IPS-NIHi11 (cell line): Measurements from ENCODE around the gene RGS9.
"Not testable (repeated sequence)": the region's sequence is repeated elsewhere in the genome, so short reads cannot be mapped to it uniquely, and the experiment has no call there.

Experiments used
- DNase-seq: peaks from one replicate; pipeline ENCODE4 v3.0.0; 2012; ENCODE audit warnings: mixed read lengths, low spot score

RGS9 gene

DNA sequence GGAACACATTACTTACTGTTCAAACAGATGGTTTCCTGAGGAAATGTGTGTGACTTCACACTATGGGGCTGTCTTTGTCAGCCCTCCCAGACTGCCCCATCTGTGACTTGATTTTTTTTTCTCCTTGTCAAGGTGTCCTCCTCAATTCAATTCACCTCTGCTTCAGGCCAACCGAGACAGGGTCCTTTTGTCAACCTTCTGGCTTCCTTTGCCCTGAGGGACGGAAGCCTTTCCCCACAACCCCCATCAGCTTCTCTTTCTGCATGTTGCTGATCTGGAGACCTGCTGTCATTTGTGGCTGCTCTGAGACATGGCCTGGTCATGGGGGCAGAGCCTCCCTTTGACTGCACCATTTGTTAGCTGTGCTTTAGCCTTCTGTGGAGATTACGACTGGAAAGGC, 21.3 kb upstream of the RGS9 start:
- DNase-seq: no peak

DNA sequence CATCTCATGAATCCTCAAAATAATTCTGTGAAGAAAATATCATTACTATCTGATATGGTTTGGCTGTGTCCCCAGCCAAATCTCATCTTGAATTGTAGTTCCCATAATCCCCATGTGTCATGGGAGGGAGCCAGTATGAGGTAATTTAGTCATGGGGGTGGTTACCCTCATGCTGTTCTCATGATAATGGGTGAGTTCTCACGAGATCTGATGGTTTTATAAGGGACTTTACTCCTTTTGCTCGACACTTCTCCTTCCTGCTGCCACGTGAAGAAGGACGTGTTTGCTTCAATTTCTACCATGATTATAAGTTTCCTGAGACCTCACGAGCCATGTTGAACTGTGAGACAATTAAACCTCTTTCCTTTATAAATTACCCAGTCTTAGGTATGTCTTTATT, 20.7 kb upstream of the RGS9 start:
- not testable (repeated sequence) for DNase-seq

DNA sequence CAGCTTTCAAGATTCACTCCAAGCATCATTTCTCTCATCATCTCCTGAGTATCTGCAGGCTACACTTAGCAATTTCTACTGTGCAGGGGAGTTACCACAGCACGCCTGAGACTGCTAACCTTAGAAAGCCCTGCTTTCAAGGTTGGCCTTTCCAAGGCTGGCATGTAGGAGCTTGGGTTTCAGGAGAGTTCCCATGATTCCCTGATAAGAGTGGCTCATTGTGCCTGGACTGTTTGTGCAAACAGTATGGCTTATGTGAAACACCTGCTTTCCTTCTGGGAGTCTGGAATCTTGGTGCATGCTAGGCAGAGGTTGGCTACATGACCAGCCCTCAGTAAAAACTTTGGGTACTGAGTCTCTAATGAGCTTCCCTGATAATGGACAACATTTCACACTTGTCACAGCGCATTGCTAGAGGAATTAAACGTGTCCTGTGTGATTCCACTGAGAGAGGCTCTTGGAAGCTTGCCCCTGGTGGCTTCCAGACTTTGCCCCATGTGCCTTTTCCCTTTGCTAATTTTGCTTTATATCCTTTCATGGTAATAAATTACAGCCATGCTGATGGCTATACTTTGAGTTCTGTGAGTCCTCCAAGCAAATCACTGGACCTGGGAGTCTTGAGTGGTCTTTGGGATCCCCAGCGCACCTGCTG, 19.7 kb upstream of the RGS9 start:
- no peak for DNase-seq

DNA sequence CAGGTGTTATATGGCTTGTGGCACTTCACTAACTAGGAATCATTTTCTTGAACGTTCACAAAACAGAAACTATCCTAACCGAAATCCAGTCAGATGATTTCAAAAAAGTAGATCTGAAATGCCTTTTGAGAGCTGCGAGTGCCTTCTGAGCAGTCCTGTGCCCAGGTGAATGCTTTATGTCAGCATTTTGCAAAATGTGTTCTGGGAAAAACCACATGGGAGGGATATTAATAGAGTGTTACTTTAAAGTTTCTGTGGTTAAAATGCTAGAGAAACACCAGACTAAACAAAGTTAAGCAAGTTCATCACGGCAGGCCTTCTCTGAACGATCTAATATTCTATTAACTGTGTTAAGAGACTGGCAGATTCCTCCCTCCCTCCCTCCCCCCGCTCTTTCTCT, 15.8 kb upstream of the RGS9 start:
- no peak for DNase-seq

DNA sequence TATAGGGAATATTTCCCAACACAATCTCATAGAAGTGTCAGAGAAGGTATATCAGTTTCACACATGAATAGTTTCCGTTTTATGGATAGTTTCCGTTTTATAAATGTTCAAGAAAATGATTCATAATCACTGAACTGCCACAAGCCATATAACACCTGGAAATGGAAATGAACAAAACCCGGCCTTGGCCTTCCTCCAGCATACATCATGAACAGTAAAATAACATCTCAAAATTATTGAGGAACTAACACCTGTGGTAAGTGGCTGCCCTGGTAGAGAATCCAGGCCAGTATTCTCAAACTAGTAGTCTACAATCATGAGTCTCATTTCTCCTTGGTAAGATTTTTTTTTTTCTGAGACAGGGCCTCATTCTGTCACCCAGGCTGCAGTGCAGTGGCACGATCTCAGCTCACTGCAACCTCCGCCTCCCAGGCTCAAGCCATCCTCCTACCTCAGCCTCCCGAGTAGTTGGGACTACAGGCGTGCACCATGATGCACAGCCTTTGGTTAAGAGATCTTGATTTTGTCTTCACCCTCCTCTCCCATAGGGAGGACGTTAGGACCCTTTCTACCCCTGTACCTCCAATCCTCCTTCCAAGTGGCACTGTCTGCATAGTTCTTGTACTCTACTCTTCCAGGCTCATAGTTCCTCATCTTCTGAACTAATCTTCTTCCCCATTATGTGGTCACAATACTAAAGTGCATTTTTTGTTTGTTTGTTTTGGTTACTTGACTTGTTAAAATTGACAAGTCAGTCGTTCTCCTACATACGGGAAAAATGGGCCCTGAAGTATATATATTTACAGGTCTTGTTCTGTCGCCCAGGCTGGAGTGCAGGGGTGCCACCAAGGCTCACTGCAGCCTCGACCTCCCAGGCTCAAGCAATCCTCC, 15.0 kb upstream of the RGS9 start:
- DNase-seq: no peak

DNA sequence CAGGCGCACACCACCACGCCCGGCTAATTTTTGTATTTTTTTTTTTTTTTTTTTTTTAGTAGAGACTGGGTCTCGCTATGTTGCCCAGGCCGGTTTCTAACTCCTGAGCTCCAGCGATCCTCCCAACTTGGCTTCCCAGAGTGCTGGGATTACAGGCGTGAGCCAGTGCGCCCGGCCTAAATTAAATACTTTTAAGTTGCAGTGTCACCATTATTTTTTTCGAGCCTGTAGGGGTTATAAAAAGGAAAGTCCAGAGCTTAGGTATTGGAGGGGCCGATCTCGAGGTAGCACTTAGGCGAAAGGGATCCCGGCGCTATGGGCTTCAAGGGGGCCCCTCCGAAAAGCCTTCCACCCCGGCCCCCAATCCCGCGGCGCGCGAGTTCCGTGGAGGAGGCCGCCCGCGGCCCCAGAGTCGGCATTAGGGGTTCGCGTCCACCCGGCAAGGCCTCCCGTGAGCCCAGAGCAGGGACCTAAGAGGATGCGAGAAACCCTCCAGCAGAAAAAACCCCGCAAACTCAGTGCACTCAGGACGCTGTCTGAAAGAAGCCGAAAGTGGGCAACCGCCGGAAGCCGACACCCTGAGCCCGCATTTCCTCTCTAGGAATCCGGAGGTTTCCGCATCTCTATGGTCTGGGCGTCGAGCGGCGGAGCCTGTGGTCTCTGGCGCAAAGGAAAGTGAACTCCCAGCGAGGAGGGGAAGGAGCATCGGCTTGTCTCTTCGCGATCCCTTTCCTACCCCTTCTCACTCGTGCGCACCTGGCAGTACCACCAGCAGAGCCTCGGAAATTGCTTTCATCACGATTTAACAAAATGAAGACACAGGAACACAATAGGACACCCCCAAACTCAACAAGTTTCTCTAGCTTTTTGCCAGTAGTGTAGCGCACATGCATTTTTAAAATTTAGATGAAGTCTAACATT, 14.1 kb upstream of the RGS9 start:
- DNase-seq: peak; percentile 93

DNA sequence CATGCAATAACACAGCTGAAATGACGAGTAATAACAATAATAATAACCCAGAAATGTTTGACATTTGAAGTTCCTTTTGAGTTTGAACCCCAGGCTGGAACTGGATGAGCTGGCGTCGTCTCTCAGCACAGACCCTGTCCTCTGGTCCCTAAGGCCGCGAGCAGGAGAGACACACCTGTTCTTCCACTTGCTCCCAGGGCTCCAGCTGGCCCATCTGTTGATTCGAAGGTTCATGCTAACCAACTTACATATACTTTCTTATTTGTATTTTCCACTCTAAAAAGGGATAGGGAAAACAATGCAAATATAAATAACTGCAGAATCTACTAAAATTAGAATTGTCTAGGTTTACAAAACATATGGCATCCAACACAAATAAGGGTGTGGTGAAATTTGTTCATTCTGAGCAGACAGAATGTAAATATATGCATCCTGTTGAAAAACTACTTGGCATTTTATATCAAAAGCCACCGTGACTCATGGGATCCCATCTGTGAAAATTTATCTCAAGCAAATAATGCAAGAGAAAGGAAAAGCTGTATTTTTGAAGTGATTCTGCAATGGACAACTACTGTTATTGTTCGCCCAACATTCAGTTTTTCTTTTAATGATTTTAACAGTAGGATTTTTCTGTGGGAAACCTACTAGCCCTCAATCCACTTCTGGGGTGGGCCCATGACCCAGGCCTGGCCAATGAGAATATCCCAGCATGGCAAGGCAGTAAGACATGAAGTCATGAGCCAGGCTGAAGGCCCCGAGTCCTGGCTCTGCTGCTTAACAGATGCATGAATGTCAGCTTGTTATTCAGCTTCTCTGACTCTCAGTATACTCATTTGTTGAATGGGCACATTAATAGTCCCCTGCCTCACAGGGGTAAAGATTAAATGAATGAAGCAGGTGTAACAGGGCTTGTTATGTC, 13.2 kb upstream of the RGS9 start:
- no peak for DNase-seq

DNA sequence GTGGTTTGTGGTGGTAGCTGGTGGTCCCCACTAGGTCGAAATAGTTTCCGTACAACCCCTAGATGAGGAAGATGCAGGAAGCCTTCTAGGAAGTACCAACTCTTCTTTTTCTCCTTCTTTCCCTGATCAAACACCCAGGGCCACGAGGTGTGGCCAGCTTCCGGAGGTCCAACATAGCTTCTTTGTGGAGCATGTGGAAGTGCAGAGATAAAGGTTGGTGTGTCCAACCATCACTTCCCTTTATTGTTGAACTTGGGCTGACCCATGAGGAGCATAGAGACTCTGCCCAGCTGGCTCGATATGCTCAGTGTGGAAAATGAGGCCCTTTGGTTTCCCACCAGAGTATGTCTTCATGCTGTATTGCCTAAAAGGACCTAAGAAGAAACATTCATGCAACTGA, 6.3 kb upstream of the RGS9 start:
- DNase-seq: no peak

DNA sequence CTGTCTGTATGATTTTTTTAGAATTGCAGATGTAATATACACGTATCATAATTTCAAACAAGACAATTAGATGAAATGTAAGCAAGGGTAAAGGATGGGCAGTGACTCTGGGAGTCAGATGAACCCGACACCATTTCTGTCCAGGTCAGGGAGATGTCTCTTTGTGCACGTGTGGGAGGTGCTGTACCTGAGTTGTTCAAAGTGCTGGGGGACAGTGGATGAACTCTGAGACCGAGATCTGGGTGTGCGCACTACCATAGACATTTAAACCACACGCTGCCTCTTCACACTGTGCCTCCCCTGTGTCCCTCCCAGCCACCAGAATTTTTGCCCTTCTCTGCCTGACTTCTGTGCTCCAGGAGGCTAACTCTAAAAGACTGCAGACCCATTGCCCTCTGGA, 5.9 kb upstream of the RGS9 start:
- no peak for DNase-seq

DNA sequence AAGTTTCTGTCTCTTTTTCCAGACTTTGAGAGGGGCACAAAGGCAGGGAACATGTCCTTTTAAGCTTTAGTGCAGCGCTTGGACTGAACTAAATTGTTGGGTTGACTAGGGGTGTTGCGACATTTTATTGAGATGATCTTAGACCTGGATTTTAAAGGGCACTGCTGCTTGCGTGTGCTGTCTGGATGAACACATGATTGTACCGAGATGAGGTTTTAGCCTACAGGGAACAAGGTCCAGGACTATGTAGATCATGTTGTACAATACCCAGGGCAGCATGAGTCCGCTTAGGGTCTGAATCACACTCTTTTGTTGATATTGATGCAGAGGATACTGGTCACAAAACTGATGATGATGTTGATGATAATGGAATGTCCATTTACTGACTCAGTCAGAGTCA, 5.2 kb upstream of the RGS9 start:
- no peak for DNase-seq

DNA sequence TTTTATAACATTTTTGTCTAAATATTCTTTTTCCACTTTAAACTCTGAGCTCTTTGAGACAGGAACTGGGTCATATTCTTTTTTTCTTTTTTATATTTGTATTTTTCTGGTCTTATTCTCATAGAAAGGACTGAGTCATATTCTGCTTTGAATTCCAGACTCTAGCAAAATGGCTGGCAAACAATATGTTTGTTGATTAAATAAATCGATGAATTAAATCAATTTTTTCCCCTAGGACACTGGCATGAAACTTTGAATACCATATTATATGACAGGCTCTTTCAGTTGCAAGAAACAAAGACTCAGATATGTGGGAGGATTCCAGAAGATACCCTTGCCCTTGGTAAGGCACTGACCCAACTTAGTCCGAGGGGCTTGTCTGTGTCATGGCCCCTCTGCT, 3.1 kb upstream of the RGS9 start:
- DNase-seq: no peak

DNA sequence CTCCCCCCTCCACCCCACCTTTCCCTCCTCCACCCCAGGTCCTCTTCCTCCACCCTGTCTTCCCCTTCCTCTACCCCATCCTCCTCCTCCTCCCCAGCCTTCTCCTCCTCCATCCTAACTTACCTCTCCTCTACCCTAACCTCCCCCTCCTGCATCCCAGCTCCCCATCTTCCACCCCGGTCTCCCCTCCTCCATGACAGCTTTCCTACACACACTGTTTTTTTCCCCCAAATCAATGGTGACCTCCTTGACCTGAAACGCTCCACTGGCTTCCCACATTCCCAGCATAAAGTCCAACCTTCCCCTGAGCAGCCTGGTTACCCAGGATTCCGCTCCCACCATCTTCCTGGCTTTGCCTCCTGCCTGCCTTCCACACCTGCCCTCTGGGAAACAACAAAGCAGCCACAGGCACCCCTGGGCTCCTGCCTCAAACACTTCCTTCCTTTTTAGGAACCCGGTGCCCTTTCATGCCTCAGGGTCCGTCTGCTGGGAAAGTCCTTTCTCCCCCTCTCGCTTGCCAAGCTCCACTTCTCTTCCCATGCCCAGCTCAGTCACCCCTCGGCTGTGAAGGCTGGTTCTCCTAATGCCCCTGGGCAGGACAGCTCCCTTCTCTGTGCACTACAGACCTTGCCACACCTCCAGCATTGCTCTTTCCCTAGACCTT, 2.1 kb downstream of the RGS9 start:
- no peak for DNase-seq

DNA sequence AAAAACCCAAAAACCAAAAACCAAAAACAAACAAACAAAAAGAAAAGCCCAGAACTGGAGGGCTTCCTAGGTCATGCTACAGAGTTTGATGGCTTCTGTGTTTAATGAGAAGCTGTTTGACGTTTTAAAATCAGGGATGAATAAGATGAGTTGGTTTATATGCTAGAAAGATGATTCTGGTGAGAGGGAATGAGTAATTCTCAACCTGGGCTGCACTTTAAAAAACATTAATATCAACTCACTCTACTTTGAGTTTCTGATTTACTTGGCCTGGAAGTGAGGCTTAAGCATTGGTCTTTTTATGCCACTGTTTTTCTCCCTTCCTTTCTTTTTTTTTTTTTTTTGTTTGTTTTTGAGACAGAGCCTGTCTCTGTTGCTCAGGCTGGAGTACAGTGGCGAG, 5.1 kb downstream of the RGS9 start:
- DNase-seq: no peak

DNA sequence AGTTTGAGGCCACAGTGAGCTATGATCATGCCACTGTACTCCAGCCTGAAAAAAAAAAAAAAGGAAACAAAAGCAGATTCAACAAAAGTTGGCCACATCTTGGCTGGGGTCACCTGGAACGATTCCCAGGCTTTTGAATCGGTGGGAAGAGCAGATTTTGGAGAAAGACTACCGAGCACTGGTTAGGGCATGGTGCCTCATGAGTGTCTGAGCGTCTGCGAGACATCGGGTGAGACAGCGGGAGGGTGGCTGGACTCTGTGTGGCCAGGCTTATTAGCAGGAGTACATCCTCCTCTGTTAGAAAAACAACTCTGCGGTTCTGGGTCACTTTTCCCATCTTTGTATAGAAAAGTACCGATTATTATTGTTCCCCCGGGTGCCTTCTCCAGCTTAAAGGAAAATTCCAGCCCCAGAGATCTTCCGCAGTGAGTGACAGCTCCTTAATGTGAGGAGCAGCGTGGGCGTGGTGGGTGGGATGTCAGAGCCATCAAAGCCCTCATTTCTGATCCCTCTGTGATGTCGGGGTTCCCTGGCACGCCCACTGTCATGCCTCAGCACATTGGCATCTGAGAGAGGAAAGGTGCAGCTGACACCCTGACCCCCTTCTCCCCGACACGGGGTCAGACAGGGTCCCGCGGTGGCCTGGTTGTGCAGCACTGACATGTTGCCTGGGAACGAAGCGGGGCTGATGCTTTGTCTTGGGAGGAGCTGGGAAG, 6.9 kb downstream of the RGS9 start:
- DNase-seq: no peak

DNA sequence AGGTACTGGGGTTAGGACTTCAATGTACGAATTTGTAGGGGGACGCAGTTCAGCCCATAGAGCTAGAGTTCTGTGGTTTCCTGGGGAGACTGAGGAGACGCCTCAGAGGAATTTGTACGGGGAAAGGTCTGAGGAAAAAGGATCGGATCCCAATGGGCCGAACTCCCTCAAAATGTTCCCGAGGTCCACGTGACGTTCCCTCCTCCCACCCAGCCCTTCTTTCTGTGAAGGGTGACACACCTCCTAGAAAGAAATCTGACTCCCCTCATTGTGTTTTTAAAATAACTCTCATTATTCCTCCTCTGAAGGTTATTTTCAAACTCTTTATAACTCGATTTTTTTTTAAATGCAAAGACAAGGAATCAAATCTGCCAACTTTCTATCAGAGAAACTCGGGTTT, 8.6 kb downstream of the RGS9 start:
- no peak for DNase-seq

DNA sequence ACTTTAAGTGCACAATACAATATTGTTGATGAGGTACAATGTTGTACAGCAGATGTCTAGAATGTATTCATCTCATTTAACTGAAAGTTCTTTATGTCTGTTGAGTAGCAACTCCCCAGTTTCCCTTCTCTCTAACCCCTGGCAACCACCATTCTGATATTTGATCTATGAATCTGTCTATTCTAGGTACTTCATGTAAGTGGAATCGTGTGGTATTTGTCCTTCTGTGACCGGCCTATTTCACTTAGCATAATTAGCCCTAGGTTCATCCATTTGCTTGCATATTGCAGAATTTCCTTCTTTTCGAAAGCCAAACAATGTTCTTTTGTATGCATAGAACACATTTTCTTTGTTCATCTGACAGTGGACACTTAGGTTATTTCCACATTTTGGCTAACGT, 10.8 kb downstream of the RGS9 start:
- DNase-seq: no peak

DNA sequence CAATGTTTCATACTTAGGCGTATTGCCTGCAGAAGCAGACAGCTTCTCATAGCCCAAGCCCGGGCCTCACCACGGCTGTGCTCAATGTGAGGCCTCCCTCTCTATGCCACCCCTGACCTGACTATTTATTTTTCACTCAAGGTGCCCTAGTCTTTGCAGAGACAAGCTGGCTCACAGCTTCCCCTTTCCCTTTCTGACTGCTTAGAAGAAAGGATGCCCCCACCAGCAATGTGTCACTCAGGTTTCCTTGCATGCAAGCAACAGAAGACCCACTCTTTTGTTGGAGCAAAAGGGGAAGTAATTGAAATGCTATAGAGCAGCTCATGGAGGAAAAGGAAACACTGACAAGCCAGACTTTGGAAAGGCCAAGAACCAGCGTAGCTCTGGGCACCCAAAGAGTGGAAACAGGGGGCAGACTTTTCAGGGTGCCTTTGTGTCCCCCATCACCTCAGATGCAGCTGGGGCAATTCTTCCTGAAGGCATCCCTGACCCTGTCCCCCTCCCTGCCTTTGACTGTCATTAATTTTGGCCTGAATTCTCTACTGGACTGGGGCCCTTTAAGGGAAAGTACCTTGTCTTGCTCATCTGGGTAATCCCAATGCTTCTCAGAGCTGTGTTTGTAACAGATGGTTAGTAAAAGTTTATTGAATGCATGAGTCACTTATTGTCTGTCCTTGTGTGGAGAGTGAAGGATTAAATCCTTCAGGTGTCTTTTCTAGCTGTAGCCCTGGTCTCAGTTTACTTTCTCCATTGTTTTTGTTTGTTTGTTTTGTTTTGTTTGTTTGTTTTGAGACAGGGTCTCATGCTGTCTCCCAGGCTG, 17.8 kb downstream of the RGS9 start:
- no peak for DNase-seq

DNA sequence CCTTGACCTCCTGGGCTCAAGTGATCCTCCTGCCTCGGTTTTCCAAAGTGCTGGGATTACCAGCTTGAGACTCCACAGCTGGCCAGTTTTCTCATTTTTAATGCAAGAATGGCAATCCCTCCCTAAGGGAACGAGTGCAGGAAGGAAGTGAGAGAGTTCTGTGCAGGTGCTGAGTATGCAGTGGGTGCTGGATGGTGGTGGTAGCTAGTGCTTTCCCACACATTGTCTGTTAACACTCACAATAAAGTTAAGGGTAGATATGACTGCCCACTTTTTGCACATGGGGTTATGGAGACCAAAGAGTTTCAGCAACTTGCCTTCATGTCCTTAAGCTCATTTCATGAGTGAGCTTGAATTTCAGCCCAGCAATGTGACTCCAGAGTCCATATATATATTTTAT, 18.5 kb downstream of the RGS9 start:
- no peak for DNase-seq

DNA sequence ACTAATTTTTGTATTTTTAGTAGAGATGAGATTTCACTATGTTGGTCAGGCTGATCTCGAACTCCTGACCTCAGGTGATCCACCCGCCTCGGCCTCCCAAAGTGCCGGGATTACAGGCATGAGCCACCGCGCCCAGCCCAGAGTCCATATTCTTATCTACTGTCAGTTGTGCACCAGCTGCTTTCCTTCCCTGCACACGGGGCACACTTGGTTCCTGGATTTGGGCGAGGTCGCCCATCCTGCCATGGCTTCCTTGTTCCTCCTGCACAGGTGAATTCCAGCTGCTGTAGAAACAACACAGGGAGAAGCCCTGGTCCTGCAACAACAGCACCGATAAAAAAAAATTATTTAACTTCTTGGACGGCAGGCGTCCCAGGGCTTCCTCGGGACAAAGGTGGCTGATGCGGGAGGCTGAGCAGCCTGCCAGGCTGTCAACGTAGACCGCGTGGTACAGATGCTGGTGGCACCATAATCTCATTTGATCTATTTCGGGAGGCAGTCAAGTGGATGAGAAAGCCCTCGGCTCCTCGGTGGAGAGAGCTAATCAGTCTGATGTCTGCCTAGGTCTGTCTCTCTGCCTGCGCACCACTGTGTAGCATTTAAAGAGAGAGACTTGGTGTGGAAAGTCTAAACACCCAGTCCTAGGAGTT, 19.1 kb downstream of the RGS9 start:
- DNase-seq: no peak
